ENCODE data around the gene ACTBL2. TPM values are rescaled to one million over a fixed set of nuclear protein-coding genes. Genes with fewer than 3 reads are reported as not detected.

The ACTBL2 gene
- total and polyA plus RNA-seq, 4 donors: not detected

GRCh38 chr5:57492632-57493031 is 10.0 kb upstream of the ACTBL2 start:
- H3K27me3 ChIP-seq (ENCODE audit: control insufficient read depth in 4 of 4, insufficient read depth in 4 of 4, low read length in 3 of 4): no peaks in the 10 kb centered on the region
- no peak overlapping the region for H3K4me3 ChIP-seq (ENCODE audit: low read depth in 1 of 3, low read length in 3 of 3)
- DNase-seq (ENCODE audit: low spot score): no peak
- H3K27ac ChIP-seq (ENCODE audit: low read depth in 1 of 2, low read length in 2 of 2): no peak overlapping the region
- no peaks in the 10 kb centered on the region for H3K36me3 ChIP-seq (ENCODE audit: control insufficient read depth in 4 of 4, insufficient read depth in 3 of 4, low read depth in 1 of 4, low read length in 3 of 4)
- 88% methylated on average over 3 of the region's 3 CpGs for WGBS
- TF ChIP-seq RXRA (IDR thresholded peaks at IDR 0.05): no peak
- TF ChIP-seq RAD21 (IDR thresholded peaks at IDR 0.05): no peak
- TF ChIP-seq NR2F2 (IDR thresholded peaks at IDR 0.05): no peak
- no peak for TF ChIP-seq YY1 (IDR thresholded peaks at IDR 0.05)
- no peak for TF ChIP-seq JUND (IDR thresholded peaks at IDR 0.05)
- no peak for TF ChIP-seq FOXA1 (IDR thresholded peaks at IDR 0.05)
- TF ChIP-seq, protein P1, sequence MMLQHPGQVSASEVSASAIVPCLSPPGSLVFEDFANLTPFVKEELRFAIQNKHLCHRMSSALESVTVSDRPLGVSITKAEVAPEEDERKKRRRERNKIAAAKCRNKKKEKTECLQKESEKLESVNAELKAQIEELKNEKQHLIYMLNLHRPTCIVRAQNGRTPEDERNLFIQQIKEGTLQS (IDR thresholded peaks at IDR 0.05): no peak
- TF ChIP-seq CTCF (IDR thresholded peaks at IDR 0.05; ENCODE audit: low read depth, low read length, missing input control): no peak
- no peak for TF ChIP-seq HNF4G (IDR thresholded peaks at IDR 0.05)
- TF ChIP-seq SP1 (IDR thresholded peaks at IDR 0.05): no peak
- no peak overlapping the region for H3K9ac ChIP-seq (ENCODE audit: low read depth in 1 of 2, low read length in 2 of 2)
- no peaks in the 10 kb centered on the region for H3K4me1 ChIP-seq (ENCODE audit: control insufficient read depth in 4 of 4, insufficient read depth in 4 of 4, low read length in 3 of 4)
- H3K9me3 ChIP-seq (ENCODE audit: control insufficient read depth in 4 of 4, low read length in 3 of 4): no peaks in the 10 kb centered on the region

DNA sequence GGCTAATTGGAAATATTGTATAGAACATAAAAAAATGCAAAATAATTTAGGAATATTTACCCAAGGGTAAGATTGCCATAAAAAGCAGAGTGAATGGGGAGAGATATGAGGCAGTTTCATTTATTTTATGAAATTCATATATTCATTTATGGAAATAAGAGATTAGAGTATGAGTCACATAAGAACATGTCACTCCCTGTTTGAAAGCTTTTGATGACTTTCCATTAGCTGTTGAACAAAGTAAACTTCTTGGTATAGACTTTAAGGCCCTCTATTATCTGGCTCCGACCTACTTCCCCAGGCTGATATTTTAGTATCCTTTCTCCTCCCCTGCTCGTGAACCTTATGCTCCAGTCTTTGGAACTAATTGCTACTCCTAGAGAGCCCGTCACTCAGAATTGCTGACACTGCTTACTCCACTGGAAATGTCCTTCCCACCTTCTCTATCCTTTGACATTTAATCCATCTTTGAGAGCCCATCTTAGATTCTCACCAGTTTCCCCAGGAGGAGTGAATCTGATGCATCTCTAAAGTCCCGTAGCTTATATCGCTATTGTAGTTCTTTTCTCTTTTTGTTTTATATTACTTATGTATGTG is 8.9 kb upstream of the ACTBL2 start:
- no peak overlapping the region for H3K9ac ChIP-seq (ENCODE audit: low read depth in 1 of 2, low read length in 2 of 2)
- no peak for DNase-seq (ENCODE audit: low spot score)
- no peaks in the 10 kb centered on the region for H3K4me1 ChIP-seq (ENCODE audit: control insufficient read depth in 4 of 4, insufficient read depth in 4 of 4, low read length in 3 of 4)
- no peak overlapping the region for H3K4me3 ChIP-seq (ENCODE audit: low read depth in 1 of 3, low read length in 3 of 3)
- H3K27me3 ChIP-seq (ENCODE audit: control insufficient read depth in 4 of 4, insufficient read depth in 4 of 4, low read length in 3 of 4): no peaks in the 10 kb centered on the region
- no peaks in the 10 kb centered on the region for H3K36me3 ChIP-seq (ENCODE audit: control insufficient read depth in 4 of 4, insufficient read depth in 3 of 4, low read depth in 1 of 4, low read length in 3 of 4)
- TF ChIP-seq, protein P1 (IDR thresholded peaks at IDR 0.05): no peak
- TF ChIP-seq ZBTB33 (IDR thresholded peaks at IDR 0.05) (no peak), EGR1 (IDR thresholded peaks at IDR 0.05; ENCODE audit: low read depth in 2 of 2) (no peak), FOXA2 (IDR thresholded peaks at IDR 0.05) (no peak), JUND (IDR thresholded peaks at IDR 0.05) (no peak), RAD21 (IDR thresholded peaks at IDR 0.05) (no peak), FOXA1 (IDR thresholded peaks at IDR 0.05) (no peak), YY1 (IDR thresholded peaks at IDR 0.05) (no peak), GABPA (IDR thresholded peaks at IDR 0.05 in 1 of 2, conservative IDR thresholded peaks at IDR 0.05 in 1 of 2) (no peak), REST (IDR thresholded peaks at IDR 0.05) (no peak), SP1 (IDR thresholded peaks at IDR 0.05) (no peak), HNF4G (IDR thresholded peaks at IDR 0.05) (no peak), CTCF (IDR thresholded peaks at IDR 0.05; ENCODE audit: low read depth, low read length, missing input control) (no peak), TAF1 (conservative IDR thresholded peaks at IDR 0.05) (no peak)
- TF ChIP-seq, protein P2, sequence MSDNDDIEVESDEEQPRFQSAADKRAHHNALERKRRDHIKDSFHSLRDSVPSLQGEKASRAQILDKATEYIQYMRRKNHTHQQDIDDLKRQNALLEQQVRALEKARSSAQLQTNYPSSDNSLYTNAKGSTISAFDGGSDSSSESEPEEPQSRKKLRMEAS (IDR thresholded peaks at IDR 0.05): no peak
- no peak overlapping the region for H3K27ac ChIP-seq (ENCODE audit: low read depth in 1 of 2, low read length in 2 of 2)
- H3K9me3 ChIP-seq (ENCODE audit: control insufficient read depth in 4 of 4, low read length in 3 of 4): no peaks in the 10 kb centered on the region
- 92% methylated on average over 5 of the region's 5 CpGs for WGBS

Measured in liver (tissue), 9 donors.